Measurements from ENCODE around the gene PPP1R37. TPM values are rescaled to one million over a fixed set of nuclear protein-coding genes. Genes with fewer than 3 reads are reported as not detected.

The PPP1R37 gene
- polyA plus RNA-seq, 1 donor from 2014 or later: 53.7 TPM

DNA sequence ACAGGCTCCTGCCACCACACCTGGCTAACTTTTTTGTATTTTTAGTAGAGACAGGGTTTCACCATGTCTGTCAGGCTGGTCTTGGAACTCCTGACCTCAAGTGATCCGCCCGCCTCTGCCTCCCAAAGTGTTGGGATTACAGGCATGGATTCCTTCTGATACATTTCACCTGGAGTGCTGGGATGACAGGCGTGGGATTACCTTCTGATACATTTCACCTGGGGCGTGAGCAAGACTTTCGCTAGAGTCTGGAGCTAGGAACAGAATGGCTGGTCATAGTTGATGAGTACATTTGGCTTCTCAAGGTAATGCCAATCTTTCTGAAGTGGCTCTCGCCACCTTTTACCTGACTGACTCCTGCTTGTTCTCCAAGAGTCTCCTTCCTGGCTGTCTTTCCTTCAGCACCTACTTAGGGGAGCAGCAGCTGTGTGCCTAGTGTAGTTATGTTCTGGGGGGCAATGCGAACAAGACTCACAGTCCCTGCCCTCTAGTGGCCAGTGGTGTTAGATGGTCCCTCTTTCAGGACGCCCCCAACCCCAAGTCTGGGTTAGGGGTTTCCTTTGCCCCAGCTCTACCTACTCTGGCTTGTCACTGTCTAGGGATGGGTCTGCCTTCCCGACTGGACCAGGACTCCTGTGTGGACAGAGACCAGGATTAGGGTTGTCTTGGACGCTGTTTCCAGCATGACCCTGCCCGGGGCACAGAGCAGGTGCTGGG, 19.3 kb downstream of the PPP1R37 start:
- H3K27ac ChIP-seq (ENCODE audit: low read length): no peak overlapping the region
- H3K27me3 ChIP-seq (ENCODE audit: insufficient read depth, low read depth, low read length): no peaks in the 10 kb centered on the region
- TF ChIP-seq POLR2AphosphoS5 (IDR thresholded peaks at IDR 0.05) (no peak), REST (IDR thresholded peaks at IDR 0.05; ENCODE audit: borderline replicate concordance) (no peak), TAF1 (IDR thresholded peaks at IDR 0.05; ENCODE audit: low read depth) (no peak), EZH2 (IDR thresholded peaks at IDR 0.05; ENCODE audit: borderline replicate concordance, insufficient read depth, low read length, poor library complexity, severe bottlenecking) (no peak), SMC3 (conservative IDR thresholded peaks at IDR 0.05; ENCODE audit: poor library complexity) (no peak), EP300 (conservative IDR thresholded peaks at IDR 0.05; ENCODE audit: poor library complexity, severe bottlenecking) (no peak)
- TF ChIP-seq, protein P1, sequence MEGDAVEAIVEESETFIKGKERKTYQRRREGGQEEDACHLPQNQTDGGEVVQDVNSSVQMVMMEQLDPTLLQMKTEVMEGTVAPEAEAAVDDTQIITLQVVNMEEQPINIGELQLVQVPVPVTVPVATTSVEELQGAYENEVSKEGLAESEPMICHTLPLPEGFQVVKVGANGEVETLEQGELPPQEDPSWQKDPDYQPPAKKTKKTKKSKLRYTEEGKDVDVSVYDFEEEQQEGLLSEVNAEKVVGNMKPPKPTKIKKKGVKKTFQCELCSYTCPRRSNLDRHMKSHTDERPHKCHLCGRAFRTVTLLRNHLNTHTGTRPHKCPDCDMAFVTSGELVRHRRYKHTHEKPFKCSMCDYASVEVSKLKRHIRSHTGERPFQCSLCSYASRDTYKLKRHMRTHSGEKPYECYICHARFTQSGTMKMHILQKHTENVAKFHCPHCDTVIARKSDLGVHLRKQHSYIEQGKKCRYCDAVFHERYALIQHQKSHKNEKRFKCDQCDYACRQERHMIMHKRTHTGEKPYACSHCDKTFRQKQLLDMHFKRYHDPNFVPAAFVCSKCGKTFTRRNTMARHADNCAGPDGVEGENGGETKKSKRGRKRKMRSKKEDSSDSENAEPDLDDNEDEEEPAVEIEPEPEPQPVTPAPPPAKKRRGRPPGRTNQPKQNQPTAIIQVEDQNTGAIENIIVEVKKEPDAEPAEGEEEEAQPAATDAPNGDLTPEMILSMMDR (IDR thresholded peaks at IDR 0.05; ENCODE audit: poor library complexity, severe bottlenecking): no peak
- no peaks in the 10 kb centered on the region for H3K9me2 ChIP-seq (ENCODE audit: insufficient read depth, low read length)
- H3K4me2 ChIP-seq (ENCODE audit: low read length): no peak overlapping the region
- H3F3A ChIP-seq (ENCODE audit: insufficient read depth, low read length, poor library complexity, severe bottlenecking): no peaks in the 10 kb centered on the region
- peaks cover 35% of the 10 kb centered on the region for H3K79me2 ChIP-seq (replicated peaks; ENCODE audit: insufficient read depth, low read length)
- H3K4me3 ChIP-seq (ENCODE audit: low read length): no peak overlapping the region
- H2AFZ ChIP-seq (ENCODE audit: low read depth, low read length): no peak overlapping the region
- no peaks in the 10 kb centered on the region for H3K36me3 ChIP-seq (ENCODE audit: insufficient read depth, low read length)
- no peaks in the 10 kb centered on the region for H3K9me3 ChIP-seq (ENCODE audit: low read length)
- no peaks in the 10 kb centered on the region for H4K20me1 ChIP-seq (ENCODE audit: insufficient read depth)
- H3K9ac ChIP-seq (ENCODE audit: low read length): no peak overlapping the region

DNA sequence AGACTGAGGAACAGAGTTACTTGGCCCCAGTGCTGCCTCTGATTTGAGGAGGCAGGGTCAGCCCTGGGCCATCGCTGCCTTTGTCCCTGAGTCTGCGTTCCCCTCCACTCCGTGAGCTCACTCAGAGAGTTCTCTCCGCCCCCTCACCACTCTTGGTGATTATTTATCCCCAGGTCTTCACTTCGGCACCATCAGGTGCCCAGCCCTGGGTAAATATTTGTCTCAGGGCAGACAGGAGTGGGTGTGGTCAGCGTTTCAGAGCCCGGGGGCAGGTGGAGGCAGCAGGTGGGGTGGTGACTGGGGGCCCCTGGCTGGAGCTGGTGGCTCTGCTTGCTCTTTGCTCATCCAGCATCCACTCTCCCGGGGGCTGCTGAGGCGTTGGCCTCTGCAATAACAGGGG, 20.6 kb downstream of the PPP1R37 start:
- H4K20me1 ChIP-seq (ENCODE audit: insufficient read depth): no peaks in the 10 kb centered on the region
- H2AFZ ChIP-seq (ENCODE audit: low read depth, low read length): no peak overlapping the region
- H3K27me3 ChIP-seq (ENCODE audit: insufficient read depth, low read depth, low read length): no peaks in the 10 kb centered on the region
- H3K9me3 ChIP-seq (ENCODE audit: low read length): no peaks in the 10 kb centered on the region
- peaks cover 35% of the 10 kb centered on the region for H3K79me2 ChIP-seq (replicated peaks; ENCODE audit: insufficient read depth, low read length)
- no peak overlapping the region for H3K9ac ChIP-seq (ENCODE audit: low read length)
- no peaks in the 10 kb centered on the region for H3K9me2 ChIP-seq (ENCODE audit: insufficient read depth, low read length)
- no peaks in the 10 kb centered on the region for H3F3A ChIP-seq (ENCODE audit: insufficient read depth, low read length, poor library complexity, severe bottlenecking)
- TF ChIP-seq MXI1 (conservative IDR thresholded peaks at IDR 0.05; ENCODE audit: poor library complexity, severe bottlenecking) (no peak), SMC3 (conservative IDR thresholded peaks at IDR 0.05; ENCODE audit: poor library complexity) (no peak), EP300 (conservative IDR thresholded peaks at IDR 0.05; ENCODE audit: poor library complexity, severe bottlenecking) (no peak), REST (IDR thresholded peaks at IDR 0.05; ENCODE audit: borderline replicate concordance) (no peak), TAF1 (IDR thresholded peaks at IDR 0.05; ENCODE audit: low read depth) (no peak), RAD21 (conservative IDR thresholded peaks at IDR 0.05) (no peak), POLR2AphosphoS5 (IDR thresholded peaks at IDR 0.05) (no peak), EZH2 (IDR thresholded peaks at IDR 0.05; ENCODE audit: borderline replicate concordance, insufficient read depth, low read length, poor library complexity, severe bottlenecking) (no peak)
- TF ChIP-seq, protein P1 (IDR thresholded peaks at IDR 0.05; ENCODE audit: poor library complexity, severe bottlenecking): no peak
- H3K4me3 ChIP-seq (ENCODE audit: low read length): no peak overlapping the region
- H3K4me2 ChIP-seq (ENCODE audit: low read length): no peak overlapping the region
- no peak overlapping the region for H3K27ac ChIP-seq (ENCODE audit: low read length)
- no peaks in the 10 kb centered on the region for H3K36me3 ChIP-seq (ENCODE audit: insufficient read depth, low read length)
